Glutamatergic neuron (in vitro differentiated cells): Measurements from ENCODE around the gene PIK3C3. TPM values are rescaled to one million over a fixed set of nuclear protein-coding genes. Genes with fewer than 3 reads are reported as not detected.
"Not testable (repeated sequence)": the region's sequence is repeated elsewhere in the genome, so short reads cannot be mapped to it uniquely, and the experiment has no call there.

Experiments used
- DNase-seq: peaks from one replicate; pipeline ENCODE4 v3.0.0; 2022
- H3K27ac Mint-ChIP-seq: one replicate; pipeline ENCODE4 v1.8.0; 2020; ENCODE audit warnings: mild to moderate bottlenecking, mixed read lengths, inconsistent platforms; ENCODE audit not compliant: unreplicated experiment
- H3K27me3 Mint-ChIP-seq: one replicate; pipeline ENCODE4 v1.8.0; 2020; ENCODE audit warnings: mild to moderate bottlenecking, moderate library complexity, mixed read lengths, inconsistent platforms; ENCODE audit not compliant: unreplicated experiment
- H3K36me3 Mint-ChIP-seq: one replicate; pipeline ENCODE4 v1.8.0; 2020; ENCODE audit warnings: mild to moderate bottlenecking, mixed read lengths, inconsistent platforms; ENCODE audit not compliant: unreplicated experiment
- H3K4me1 Mint-ChIP-seq: one replicate; pipeline ENCODE4 v1.8.0; 2020; ENCODE audit warnings: mild to moderate bottlenecking, low read depth, mixed read lengths, inconsistent platforms; ENCODE audit not compliant: unreplicated experiment
- H3K4me3 Mint-ChIP-seq: one replicate; pipeline ENCODE4 v1.8.0; 2020; ENCODE audit warnings: mild to moderate bottlenecking, mixed read lengths, inconsistent platforms; ENCODE audit not compliant: unreplicated experiment
- H3K9me3 Mint-ChIP-seq: one replicate; pipeline ENCODE4 v1.8.0; 2020; ENCODE audit warnings: mild to moderate bottlenecking, moderate library complexity, mixed read lengths, inconsistent platforms; ENCODE audit not compliant: unreplicated experiment
- CTCF ChIP-seq: fragments of 200-600 bp; sonication (generic); IDR thresholded peaks from one replicate; pipeline ENCODE4 v1.5.0; 2021; ENCODE audit not compliant: partially characterized antibody, unreplicated experiment
- total RNA-seq: library from RNA; stranded (reverse); fragmentation: NEBNext Ultra II Directional; extraction: Animal tissue kit (Norgen Biotek cat#: 25700); gene quantifications from one replicate; pipeline ENCODE4 v1.2.1, GENCODE V29; 2021; ENCODE audit not compliant: unreplicated experiment

Gene PIK3C3
- total RNA-seq, 1 donor from 2014 or later: 74.6 TPM

- peak overlapping the region; percentile 98 for H3K27ac Mint-ChIP-seq
- H3K27me3 Mint-ChIP-seq: no peaks in the 10 kb centered on the region
- H3K4me3 Mint-ChIP-seq: peak overlapping the region; percentile 51
- TF ChIP-seq CTCF: no peak
- peaks cover 1% of the 10 kb centered on the region for H3K36me3 Mint-ChIP-seq
- H3K4me1 Mint-ChIP-seq: peaks cover 10% of the 10 kb centered on the region
- no peak for DNase-seq
- peaks cover 4% of the 10 kb centered on the region for H3K9me3 Mint-ChIP-seq
Measured at GRCh38 chr18:42107287-42107686, 152.3 kb downstream of the PIK3C3 start.

GRCh38 chr18:42107691-42108450 lies 152.8 kb downstream of the PIK3C3 start:
- H3K27me3 Mint-ChIP-seq: no peaks in the 10 kb centered on the region
- peak; percentile 28 for DNase-seq
- H3K4me3 Mint-ChIP-seq: peak overlapping the region; percentile 51
- H3K4me1 Mint-ChIP-seq: peaks cover 10% of the 10 kb centered on the region
- peaks cover 3% of the 10 kb centered on the region for H3K36me3 Mint-ChIP-seq
- peaks cover 4% of the 10 kb centered on the region for H3K9me3 Mint-ChIP-seq
- H3K27ac Mint-ChIP-seq: peak overlapping the region; percentile 98
- no peak for TF ChIP-seq CTCF

GRCh38 chr18:42112147-42112546 lies 157.1 kb downstream of the PIK3C3 start:
- H3K4me1 Mint-ChIP-seq: peaks cover 14% of the 10 kb centered on the region
- DNase-seq, H3K27ac Mint-ChIP-seq, H3K9me3 Mint-ChIP-seq, H3K36me3 Mint-ChIP-seq, H3K27me3 Mint-ChIP-seq, H3K4me3 Mint-ChIP-seq: not testable (repeated sequence)

- no peak overlapping the region for H3K4me3 Mint-ChIP-seq
- peaks cover 3% of the 10 kb centered on the region for H3K36me3 Mint-ChIP-seq
- TF ChIP-seq CTCF: no peak
- H3K27ac Mint-ChIP-seq: no peak overlapping the region
- H3K27me3 Mint-ChIP-seq: no peaks in the 10 kb centered on the region
- peaks cover 12% of the 10 kb centered on the region for H3K4me1 Mint-ChIP-seq
- no peak for DNase-seq
- H3K9me3 Mint-ChIP-seq: peaks cover 1% of the 10 kb centered on the region
Measured at GRCh38 chr18:42112657-42113420, 157.8 kb downstream of the PIK3C3 start.

- no peak for DNase-seq
- Mint-ChIP-seq H3K36me3 (peaks cover 3% of the 10 kb centered on the region), H3K27ac (no peak overlapping the region), H3K4me1 (peaks cover 9% of the 10 kb centered on the region), H3K27me3 (no peaks in the 10 kb centered on the region), H3K4me3 (no peak overlapping the region), H3K9me3 (peaks cover 1% of the 10 kb centered on the region)
- no peak for TF ChIP-seq CTCF
Measured at GRCh38 chr18:42113529-42114191, 158.6 kb downstream of the PIK3C3 start.
